CD8-positive, alpha-beta memory T cell (primary cell): ENCODE results near the gene SLC12A5. TPM values are rescaled to one million over a fixed set of nuclear protein-coding genes. Genes with fewer than 3 reads are reported as not detected.

Experiments
- CTCF ChIA-PET: fragments of 350-600 bp; sonication (Branson Sonifier 250); formaldehyde crosslinking; loops from one replicate; lab custom pipeline; 2021; ENCODE audit warnings: antibody characterized with exemption; lab: Charles Lee
- POLR2A ChIA-PET: fragments of 350-600 bp; sonication (Branson Sonifier 250); formaldehyde crosslinking; loops from one replicate; lab custom pipeline; 2021; ENCODE audit warnings: antibody characterized with exemption; lab: Charles Lee
- DNase-seq, 5 donors: peaks; one replicate each; pipeline versions ENCODE4 v3.0.0 to v3.0.0-alpha.2; 2020 to 2022; ENCODE audit warnings: mixed read lengths in 1 of 5
- H3K27ac ChIP-seq: one replicate; pipeline ENCODE4 v1.7.0; 2013; ENCODE audit warnings: low read depth, mild to moderate bottlenecking, low read length, moderate library complexity
- H3K27me3 ChIP-seq: 2 replicates; pipeline ENCODE4 v1.7.0; 2013; ENCODE audit warnings: low read length, mild to moderate bottlenecking; ENCODE audit not compliant: insufficient read depth, poor library complexity, severe bottlenecking
- H3K36me3 ChIP-seq: 2 replicates; pipeline ENCODE4 v1.7.0; 2013; ENCODE audit warnings: mild to moderate bottlenecking, low read length, moderate library complexity; ENCODE audit not compliant: insufficient read depth
- H3K4me1 ChIP-seq: 2 replicates; pipeline ENCODE4 v1.7.0; 2013; ENCODE audit warnings: mild to moderate bottlenecking, low read length, moderate library complexity; ENCODE audit not compliant: insufficient read depth
- H3K4me3 ChIP-seq: 2 replicates; pipeline ENCODE4 v1.7.0; 2013; ENCODE audit warnings: mild to moderate bottlenecking, low read length
- H3K9me3 ChIP-seq: 2 replicates; pipeline ENCODE4 v1.7.0; 2013; ENCODE audit warnings: mild to moderate bottlenecking, low read length
- H3K27ac Mint-ChIP-seq, 8 donors: one replicate each; pipeline ENCODE4 v1.8.0; 2020 to 2021; ENCODE audit warnings: mixed read lengths in 8 of 8, mild to moderate bottlenecking in 6 of 8, inconsistent platforms in 3 of 8, moderate library complexity in 3 of 8
- H3K27me3 Mint-ChIP-seq, 2 donors: one replicate each; pipeline ENCODE4 v1.8.0; 2020 to 2021; ENCODE audit warnings: mixed read lengths in 2 of 2, mild to moderate bottlenecking in 1 of 2, moderate library complexity in 1 of 2
- H3K36me3 Mint-ChIP-seq, 3 donors: one replicate each; pipeline ENCODE4 v1.8.0; 2020 to 2021; ENCODE audit warnings: mixed read lengths in 3 of 3, inconsistent platforms in 1 of 3, mild to moderate bottlenecking in 1 of 3
- H3K4me1 Mint-ChIP-seq, 3 donors: one replicate each; pipeline ENCODE4 v1.8.0; 2020 to 2021; ENCODE audit warnings: mixed read lengths in 3 of 3, inconsistent platforms in 1 of 3, mild to moderate bottlenecking in 1 of 3
- H3K4me3 Mint-ChIP-seq, 7 donors: one replicate each; pipeline ENCODE4 v1.8.0; 2020 to 2021; ENCODE audit warnings: mixed read lengths in 7 of 7, mild to moderate bottlenecking in 6 of 7, moderate library complexity in 4 of 7, inconsistent platforms in 2 of 7
- H3K9me3 Mint-ChIP-seq, 5 donors: one replicate each; pipeline ENCODE4 v1.8.0; 2020 to 2022; ENCODE audit warnings: mixed read lengths in 5 of 5, mild to moderate bottlenecking in 3 of 5, moderate library complexity in 2 of 5, inconsistent platforms in 1 of 5
- polyA plus RNA-seq: library from polyadenylated mRNA; unstranded; fragments of 300-500 nt; fragmentation: Illumina TruSeq; gene quantifications from one replicate; pipeline ENCODE4 v1.2.3, GENCODE V29; 2021
- total RNA-seq, 2 experiments: library from RNA; stranded (reverse); gene quantifications; one replicate each; pipeline ENCODE4 v1.2.3, GENCODE V29; 2021

SLC12A5 gene
- total and polyA plus RNA-seq, 3 experiments from 2014 or later = not detected

- CTCF ChIA-PET = no interaction called here
- Histone ChIP-seq H3K9me3 (no peaks in the 10 kb centered on the region), H3K4me3 (no peak overlapping the region), H3K27me3 (no peaks in the 10 kb centered on the region), H3K4me1 (no peaks in the 10 kb centered on the region), H3K27ac (no peak overlapping the region), H3K36me3 (peaks cover 26% of the 10 kb centered on the region)
- POLR2A ChIA-PET = no interaction called here
- no peaks in the 10 kb centered on the region for H3K27me3 Mint-ChIP-seq
- H3K27ac Mint-ChIP-seq = peak overlapping the region in 1 of 8 donors; percentile 31
- no peak for DNase-seq
- H3K9me3 Mint-ChIP-seq = no peaks in the 10 kb centered on the region
- H3K4me1 Mint-ChIP-seq = peaks cover 9 to 36% (median 10%) of the 10 kb centered on the region in 3 donors
- H3K4me3 Mint-ChIP-seq = no peak overlapping the region
- H3K36me3 Mint-ChIP-seq = peaks cover 9 to 54% (median 18%) of the 10 kb centered on the region in 3 donors
These were observed 45.0 kb downstream of the SLC12A5 start for GRCh38 chr20:46074006-46074405.

DNA sequence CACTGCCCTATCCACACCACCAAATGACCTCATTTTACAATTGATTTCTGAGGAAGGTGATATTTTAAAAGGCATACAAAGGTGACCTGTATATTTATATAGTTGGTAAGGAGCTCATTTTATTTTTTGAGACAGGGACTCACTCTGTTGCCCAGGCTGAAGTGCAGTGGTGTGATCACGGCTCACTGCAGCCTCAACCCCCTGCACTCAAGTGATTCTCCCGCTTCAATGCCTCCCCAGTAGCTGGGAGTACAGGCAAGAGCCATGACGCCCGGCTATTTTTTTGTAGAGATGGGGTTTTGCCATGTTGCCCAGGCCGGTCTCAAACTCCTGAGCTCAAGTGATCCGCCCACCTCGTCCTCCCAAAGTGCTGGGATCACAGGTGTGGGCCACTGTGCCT is 47.8 kb downstream of the SLC12A5 start:
- Mint-ChIP-seq H3K36me3 (peaks cover 0 to 65% (median 18%) of the 10 kb centered on the region in 3 donors), H3K27ac (no peak overlapping the region), H3K27me3 (no peaks in the 10 kb centered on the region), H3K9me3 (no peaks in the 10 kb centered on the region), H3K4me1 (peaks cover 23 to 59% (median 34%) of the 10 kb centered on the region in 3 donors), H3K4me3 (no peak overlapping the region)
- Histone ChIP-seq H3K4me1 (no peaks in the 10 kb centered on the region), H3K9me3 (no peaks in the 10 kb centered on the region), H3K4me3 (no peak overlapping the region), H3K36me3 (peaks cover 17% of the 10 kb centered on the region), H3K27me3 (no peaks in the 10 kb centered on the region), H3K27ac (no peak overlapping the region)
- CTCF ChIA-PET = no interaction called here
- POLR2A ChIA-PET = no interaction called here
- DNase-seq = no peak

DNA sequence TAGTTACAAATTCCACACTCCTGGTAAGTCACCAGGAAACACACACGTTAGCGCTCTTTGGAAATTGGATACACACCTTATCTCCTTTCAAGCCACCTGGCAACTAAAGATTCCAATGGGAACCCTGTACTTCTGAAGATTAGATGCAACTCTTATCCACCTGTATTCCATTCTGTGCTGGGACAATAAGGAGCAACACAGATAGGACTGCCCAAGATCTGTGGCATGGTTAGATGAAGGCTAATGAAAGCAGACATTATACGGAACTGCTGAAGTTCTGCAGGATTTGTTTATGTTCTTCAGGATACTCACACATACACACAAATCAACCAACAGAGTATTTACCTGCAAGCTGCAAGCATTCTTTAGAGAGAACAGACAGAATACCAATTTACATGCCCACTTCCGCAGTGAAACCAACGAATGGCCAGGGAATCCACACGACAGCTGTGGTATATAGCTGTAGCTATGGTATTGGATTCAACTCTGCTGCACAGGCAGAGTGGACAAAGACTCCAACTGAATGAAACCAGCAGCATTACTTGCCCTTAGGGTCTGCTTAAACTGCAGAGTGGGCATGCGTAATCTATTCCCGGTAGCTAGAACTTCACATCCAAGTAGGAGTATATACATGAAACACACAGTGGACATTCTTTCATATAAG is 48.8 kb downstream of the SLC12A5 start:
- DNase-seq = no peak
- H3K4me1 Mint-ChIP-seq = peaks cover 29 to 68% (median 44%) of the 10 kb centered on the region in 3 donors
- H3K4me1 ChIP-seq = peaks cover 6% of the 10 kb centered on the region
- CTCF ChIA-PET = interaction anchor here (1.1 to 1.3 kb wide), 2 partner anchors 17 to 91 kb away, joined by 3 read pairs; no protein-coding TSS in a partner anchor
- H3K9me3 Mint-ChIP-seq = no peaks in the 10 kb centered on the region
- H3K27me3 ChIP-seq = no peaks in the 10 kb centered on the region
- no peaks in the 10 kb centered on the region for H3K9me3 ChIP-seq
- H3K36me3 ChIP-seq = peaks cover 17% of the 10 kb centered on the region
- H3K27ac Mint-ChIP-seq = no peak overlapping the region
- POLR2A ChIA-PET = no interaction called here
- no peak overlapping the region for H3K27ac ChIP-seq
- H3K4me3 ChIP-seq = no peak overlapping the region
- no peak overlapping the region for H3K4me3 Mint-ChIP-seq
- H3K36me3 Mint-ChIP-seq = peaks cover 0 to 67% (median 18%) of the 10 kb centered on the region in 3 donors
- no peaks in the 10 kb centered on the region for H3K27me3 Mint-ChIP-seq

DNA sequence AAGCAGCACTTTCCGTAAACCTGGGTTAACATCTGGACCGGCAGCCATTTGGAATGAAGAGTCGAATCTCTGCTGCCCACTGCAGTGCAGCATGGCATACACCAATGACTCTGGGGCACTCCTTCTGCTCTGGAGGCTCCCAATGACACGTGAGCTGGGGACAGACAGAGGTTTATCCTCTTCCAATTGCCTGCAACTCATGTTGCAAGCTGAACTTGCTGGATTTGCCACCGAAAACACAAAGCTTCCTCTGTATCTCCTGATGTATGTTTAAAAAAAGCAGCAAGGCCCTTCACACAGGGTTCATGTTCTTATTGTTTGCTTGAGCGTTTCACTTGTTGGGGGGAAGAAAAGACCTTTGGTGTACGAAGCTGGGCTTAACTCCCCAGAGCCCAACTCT is 49.9 kb downstream of the SLC12A5 start:
- peak overlapping the region in 1 of 8 donors; percentile 67 for H3K27ac Mint-ChIP-seq
- no peaks in the 10 kb centered on the region for H3K27me3 Mint-ChIP-seq
- Histone ChIP-seq H3K4me3 (no peak overlapping the region), H3K27me3 (no peaks in the 10 kb centered on the region), H3K9me3 (no peaks in the 10 kb centered on the region), H3K4me1 (peaks cover 16% of the 10 kb centered on the region), H3K27ac (no peak overlapping the region), H3K36me3 (peaks cover 17% of the 10 kb centered on the region)
- peaks cover 39 to 73% (median 55%) of the 10 kb centered on the region in 3 donors for H3K4me1 Mint-ChIP-seq
- H3K9me3 Mint-ChIP-seq = no peaks in the 10 kb centered on the region
- ChIA-PET POLR2A (no interaction called here), CTCF (interaction anchor here (0.9 kb wide), 1 partner anchor 10 kb away, joined by 3 read pairs; no protein-coding TSS in a partner anchor)
- peaks cover 0 to 61% (median 15%) of the 10 kb centered on the region in 3 donors for H3K36me3 Mint-ChIP-seq
- no peak overlapping the region for H3K4me3 Mint-ChIP-seq
- no peak for DNase-seq

DNA sequence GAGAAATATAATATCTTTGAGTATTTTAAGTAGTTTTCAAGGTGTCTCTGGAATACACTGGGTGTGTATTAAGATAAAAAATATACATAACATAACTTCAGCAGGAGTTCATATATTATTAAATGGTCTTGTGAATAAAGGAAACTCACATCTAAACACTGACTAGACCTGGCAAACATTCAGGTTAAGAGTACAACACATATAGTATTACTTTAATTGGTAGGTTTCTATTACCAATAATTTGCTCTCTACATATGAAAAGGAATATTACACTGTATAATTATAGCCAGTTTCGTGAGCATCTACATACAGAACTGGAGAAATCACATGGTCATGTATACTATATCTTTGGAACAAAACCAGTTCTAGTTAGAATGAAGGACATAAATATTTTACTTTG is 52.1 kb downstream of the SLC12A5 start:
- H3K36me3 ChIP-seq = peaks cover 17% of the 10 kb centered on the region
- H3K27me3 ChIP-seq = no peaks in the 10 kb centered on the region
- DNase-seq = no peak
- no peak overlapping the region for H3K4me3 ChIP-seq
- H3K27ac ChIP-seq = no peak overlapping the region
- Mint-ChIP-seq H3K36me3 (peaks cover 0 to 40% (median 5%) of the 10 kb centered on the region in 3 donors), H3K9me3 (no peaks in the 10 kb centered on the region), H3K27me3 (no peaks in the 10 kb centered on the region), H3K4me3 (no peak overlapping the region), H3K27ac (no peak overlapping the region), H3K4me1 (peaks cover 53 to 79% (median 68%) of the 10 kb centered on the region in 3 donors)
- POLR2A ChIA-PET = no interaction called here
- H3K4me1 ChIP-seq = peaks cover 35% of the 10 kb centered on the region
- CTCF ChIA-PET = no interaction called here
- no peaks in the 10 kb centered on the region for H3K9me3 ChIP-seq

GRCh38 chr20:46083101-46083500 is 54.1 kb downstream of the SLC12A5 start:
- H3K4me3 Mint-ChIP-seq = peak overlapping the region in 2 of 7 donors; percentile 18 to 20
- peaks cover 0 to 29% (median 2%) of the 10 kb centered on the region in 3 donors for H3K36me3 Mint-ChIP-seq
- ChIA-PET CTCF (no interaction called here), POLR2A (no interaction called here)
- Histone ChIP-seq H3K9me3 (no peaks in the 10 kb centered on the region), H3K4me3 (no peak overlapping the region), H3K36me3 (peaks cover 9% of the 10 kb centered on the region), H3K27ac (no peak overlapping the region), H3K4me1 (peaks cover 53% of the 10 kb centered on the region), H3K27me3 (no peaks in the 10 kb centered on the region)
- peaks cover 71 to 95% (median 88%) of the 10 kb centered on the region in 3 donors for H3K4me1 Mint-ChIP-seq
- no peaks in the 10 kb centered on the region for H3K27me3 Mint-ChIP-seq
- H3K9me3 Mint-ChIP-seq = no peaks in the 10 kb centered on the region
- DNase-seq = no peak
- H3K27ac Mint-ChIP-seq = peak overlapping the region in 1 of 8 donors; percentile 60

GRCh38 chr20:46083531-46084061 is 54.6 kb downstream of the SLC12A5 start:
- Mint-ChIP-seq H3K9me3 (no peaks in the 10 kb centered on the region), H3K4me3 (no peak overlapping the region), H3K27me3 (no peaks in the 10 kb centered on the region), H3K4me1 (peaks cover 74 to 95% (median 93%) of the 10 kb centered on the region in 3 donors), H3K27ac (peak overlapping the region in 1 of 8 donors; percentile 60), H3K36me3 (peaks cover 0 to 26% (median 2%) of the 10 kb centered on the region in 3 donors)
- CTCF ChIA-PET = no interaction called here
- Histone ChIP-seq H3K4me1 (peaks cover 58% of the 10 kb centered on the region), H3K27me3 (no peaks in the 10 kb centered on the region), H3K27ac (no peak overlapping the region), H3K9me3 (no peaks in the 10 kb centered on the region), H3K4me3 (no peak overlapping the region), H3K36me3 (peaks cover 5% of the 10 kb centered on the region)
- no peak for DNase-seq
- POLR2A ChIA-PET = no interaction called here

DNA sequence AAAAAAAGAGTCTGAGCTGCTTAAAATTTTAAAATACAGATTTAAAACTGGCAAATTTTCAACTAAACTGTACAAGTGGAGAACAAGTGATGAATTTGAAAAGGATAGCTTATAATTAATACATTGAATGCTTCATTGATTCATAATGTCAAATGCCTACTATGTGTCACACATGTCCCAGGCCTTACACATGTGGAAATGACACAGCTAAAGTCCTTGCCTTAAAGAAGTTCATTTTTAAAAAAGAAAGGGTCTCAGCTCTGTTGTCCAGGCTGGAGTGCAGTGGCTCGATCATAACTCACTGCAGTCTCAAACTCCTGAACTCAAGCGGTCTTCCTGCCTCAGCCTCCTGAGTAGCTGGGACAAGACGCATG is 55.8 kb downstream of the SLC12A5 start:
- H3K4me1 ChIP-seq = peaks cover 58% of the 10 kb centered on the region
- Mint-ChIP-seq H3K36me3 (peaks cover 0 to 20% (median 0%) of the 10 kb centered on the region in 3 donors), H3K4me1 (peaks cover 75 to 88% (median 88%) of the 10 kb centered on the region in 3 donors), H3K27ac (peak overlapping the region in 2 of 8 donors; percentile 12 to 16), H3K27me3 (no peaks in the 10 kb centered on the region), H3K9me3 (no peaks in the 10 kb centered on the region), H3K4me3 (peak overlapping the region in 2 of 7 donors; percentile 8 to 51)
- no peak overlapping the region for H3K27ac ChIP-seq
- no peak for DNase-seq
- no peaks in the 10 kb centered on the region for H3K36me3 ChIP-seq
- H3K4me3 ChIP-seq = no peak overlapping the region
- CTCF ChIA-PET = interaction anchor here (0.6 kb wide), 1 partner anchor 62 kb away, joined by 3 read pairs; no protein-coding TSS in a partner anchor
- POLR2A ChIA-PET = no interaction called here
- no peaks in the 10 kb centered on the region for H3K27me3 ChIP-seq
- no peaks in the 10 kb centered on the region for H3K9me3 ChIP-seq
